MM.1S (cell line): ENCODE measurements around the gene EXOSC5.

Source experiments
- DNase-seq: peaks from one replicate; pipeline ENCODE4 v3.0.0-alpha.2; 2015
- H2AFZ ChIP-seq: fragments of 300-600 bp; sonication (generic); 2 replicates; pipeline ENCODE4 v1.6.0; 2016; ENCODE audit warnings: antibody characterized with exemption, low read length
- H3F3A ChIP-seq: fragments of 300-600 bp; sonication (generic); 2 replicates; pipeline ENCODE4 v1.6.1; 2016; ENCODE audit warnings: mild to moderate bottlenecking, antibody characterized with exemption, low read length, moderate library complexity, mixed read lengths; ENCODE audit not compliant: insufficient read depth
- H3K27ac ChIP-seq: fragments of 300-600 bp; sonication (generic); 2 replicates; pipeline ENCODE4 v1.5.1; 2016; ENCODE audit warnings: mild to moderate bottlenecking, low read length
- H3K27me3 ChIP-seq: fragments of 300-600 bp; sonication (generic); replicated peaks from 2 replicates; pipeline ENCODE4 v1.6.0; 2016; ENCODE audit warnings: low read length; ENCODE audit not compliant: insufficient read depth
- H3K36me3 ChIP-seq: fragments of 300-600 bp; sonication (generic); replicated peaks from 2 replicates; pipeline ENCODE4 v1.6.1; 2016; ENCODE audit warnings: mild to moderate bottlenecking, low read length, mixed read lengths; ENCODE audit not compliant: insufficient read depth
- H3K4me1 ChIP-seq: fragments of 300-600 bp; sonication (generic); 2 replicates; pipeline ENCODE4 v1.6.1; 2016; ENCODE audit warnings: low read length, mixed read lengths
- H3K4me2 ChIP-seq: fragments of 300-600 bp; sonication (generic); 2 replicates; pipeline ENCODE4 v1.6.0; 2016; ENCODE audit warnings: low read depth, low read length
- H3K4me3 ChIP-seq: fragments of 300-600 bp; sonication (generic); 2 replicates; pipeline ENCODE4 v1.5.1; 2016; ENCODE audit warnings: low read length, mixed read lengths
- H3K79me2 ChIP-seq: fragments of 300-600 bp; sonication (generic); 2 replicates; pipeline ENCODE4 v1.6.1; 2016; ENCODE audit warnings: mixed run types, low read length, mixed read lengths
- H3K9ac ChIP-seq: fragments of 300-600 bp; sonication (generic); 2 replicates; pipeline ENCODE4 v1.6.1; 2016; ENCODE audit warnings: low read length, mixed read lengths
- H3K9me2 ChIP-seq: fragments of 300-600 bp; sonication (generic); replicated peaks from 2 replicates; pipeline ENCODE4 v1.6.1; 2016; ENCODE audit warnings: mild to moderate bottlenecking, low read length, mixed read lengths; ENCODE audit not compliant: insufficient read depth
- H3K9me3 ChIP-seq: fragments of 300-600 bp; sonication (generic); replicated peaks from 2 replicates; pipeline ENCODE4 v1.6.1; 2016; ENCODE audit warnings: mild to moderate bottlenecking, low read length, mixed read lengths; ENCODE audit not compliant: insufficient read depth
- H4K20me1 ChIP-seq: fragments of 300-600 bp; sonication (generic); 2 replicates; pipeline ENCODE4 v1.6.1; 2016; ENCODE audit warnings: mild to moderate bottlenecking, low read length, moderate library complexity, mixed read lengths; ENCODE audit not compliant: insufficient read depth
- CTCF ChIP-seq: fragments of 300-600 bp; sonication (generic); IDR thresholded peaks from 2 replicates; pipeline ENCODE4 v1.5.1; 2016; ENCODE audit warnings: antibody characterized with exemption, low read length, mixed read lengths
- EZH2 ChIP-seq: fragments of 300-600 bp; sonication (generic); optimal IDR thresholded peaks from 2 replicates; pipeline ENCODE3; 2017; ENCODE audit warnings: low read depth, mild to moderate bottlenecking, antibody characterized with exemption, low read length, mixed read lengths
- EZH2phosphoT487 ChIP-seq: fragments of 300-600 bp; sonication (generic); IDR thresholded peaks from 2 replicates; pipeline ENCODE4 v1.6.1; 2018; ENCODE audit warnings: antibody characterized with exemption, low read length

The EXOSC5 gene

GRCh38 chr19:41398050-41398418 is 875 bp upstream of the EXOSC5 start:
- peak overlapping the region; percentile 98 for H3K9ac ChIP-seq

DNA sequence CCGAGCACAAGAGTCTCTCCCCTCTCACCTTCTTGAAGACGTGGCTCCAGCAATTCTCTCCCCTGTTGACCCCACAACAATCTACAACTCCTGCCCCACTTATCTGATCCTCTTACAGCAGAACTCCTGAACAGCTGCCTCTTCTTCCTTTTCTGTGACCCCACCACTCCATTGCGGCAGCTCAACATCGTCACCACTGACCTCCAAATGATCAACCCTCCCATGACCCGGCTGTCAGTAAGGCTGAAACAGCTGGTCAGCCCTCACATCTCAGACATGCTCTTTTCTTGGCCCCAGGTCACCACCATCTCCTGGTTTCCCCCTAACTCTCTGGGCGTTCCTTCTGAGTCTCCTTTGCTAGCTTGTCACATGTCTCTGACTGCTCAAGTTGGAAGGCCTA is 1.8 kb downstream of the EXOSC5 start:
- Histone ChIP-seq H3K4me3 (no peak overlapping the region), H3K4me2 (peak overlapping the region; percentile 63; the same call in 1 of the 2 replicates), H4K20me1 (no peaks in the 10 kb centered on the region), H3K27me3 (no peaks in the 10 kb centered on the region), H3K27ac (no peak overlapping the region), H3K4me1 (peaks cover 14% of the 10 kb centered on the region), H2AFZ (no peak overlapping the region), H3F3A (no peaks in the 10 kb centered on the region), H3K79me2 (peaks cover 61% of the 10 kb centered on the region), H3K9me2 (no peaks in the 10 kb centered on the region), H3K9ac (no peak overlapping the region), H3K36me3 (no peaks in the 10 kb centered on the region), H3K9me3 (no peaks in the 10 kb centered on the region)
- no peak for TF ChIP-seq CTCF
- TF ChIP-seq EZH2phosphoT487 = no peak
- no peak for TF ChIP-seq EZH2
- DNase-seq = no peak

More at GRCh38 chr19:41398050-41398418, 875 bp upstream of the EXOSC5 start:
- no peaks in the 10 kb centered on the region for H4K20me1 ChIP-seq
- H3K4me3 ChIP-seq = peak overlapping the region; percentile 98
- no peaks in the 10 kb centered on the region for H3K36me3 ChIP-seq
- TF ChIP-seq CTCF = no peak
- TF ChIP-seq EZH2 = no peak
- no peak for TF ChIP-seq EZH2phosphoT487
- no peaks in the 10 kb centered on the region for H3K9me2 ChIP-seq
- H3K4me2 ChIP-seq = peak overlapping the region; percentile 98
- peak overlapping the region; percentile 69 for H2AFZ ChIP-seq
- H3F3A ChIP-seq = no peaks in the 10 kb centered on the region
- no peak for DNase-seq
- peaks cover 57% of the 10 kb centered on the region for H3K79me2 ChIP-seq
- no peaks in the 10 kb centered on the region for H3K9me3 ChIP-seq
- no peaks in the 10 kb centered on the region for H3K27me3 ChIP-seq
- H3K27ac ChIP-seq = peak overlapping the region; percentile 77
- peaks cover 14% of the 10 kb centered on the region for H3K4me1 ChIP-seq

DNA sequence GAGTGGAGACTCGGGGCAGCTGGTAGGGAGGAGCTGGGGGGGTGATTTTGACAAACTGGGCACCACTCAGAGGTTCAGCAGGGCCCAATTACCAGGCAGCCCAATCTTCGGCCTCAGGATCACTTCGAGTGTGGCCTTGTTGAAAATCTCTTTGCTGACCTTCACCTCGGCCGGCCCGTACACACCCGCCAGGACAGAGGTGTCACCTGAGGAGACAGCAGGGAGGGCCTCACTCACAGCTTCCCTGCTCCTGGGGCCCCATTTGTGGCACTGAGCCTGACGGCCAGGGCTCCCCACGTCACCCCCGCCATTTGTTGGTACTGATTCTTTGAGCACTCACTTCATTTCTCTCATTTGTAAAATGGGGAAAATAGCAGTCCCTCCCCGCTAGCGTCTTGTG is 4.4 kb downstream of the EXOSC5 start:
- Histone ChIP-seq H4K20me1 (no peaks in the 10 kb centered on the region), H3K9ac (no peak overlapping the region), H3F3A (no peaks in the 10 kb centered on the region), H3K4me1 (peaks cover 4% of the 10 kb centered on the region; the same call in 1 of the 2 replicates), H3K4me2 (no peak overlapping the region), H3K36me3 (no peaks in the 10 kb centered on the region), H3K9me3 (no peaks in the 10 kb centered on the region), H3K9me2 (no peaks in the 10 kb centered on the region), H3K79me2 (peaks cover 41% of the 10 kb centered on the region), H3K4me3 (no peak overlapping the region), H2AFZ (no peak overlapping the region), H3K27me3 (no peaks in the 10 kb centered on the region), H3K27ac (no peak overlapping the region)
- TF ChIP-seq EZH2 (no peak), CTCF (no peak), EZH2phosphoT487 (no peak)
- DNase-seq = no peak
